HG03097 (cell line): ENCODE measurements around the gene NISCH.

Experiments
- ATAC-seq: cut with Tn5 transposase; IDR thresholded peaks from one replicate; pipeline ENCODE4 v1.9.1; 2021; ENCODE audit not compliant: unreplicated experiment, low FRiP score

NISCH gene

DNA sequence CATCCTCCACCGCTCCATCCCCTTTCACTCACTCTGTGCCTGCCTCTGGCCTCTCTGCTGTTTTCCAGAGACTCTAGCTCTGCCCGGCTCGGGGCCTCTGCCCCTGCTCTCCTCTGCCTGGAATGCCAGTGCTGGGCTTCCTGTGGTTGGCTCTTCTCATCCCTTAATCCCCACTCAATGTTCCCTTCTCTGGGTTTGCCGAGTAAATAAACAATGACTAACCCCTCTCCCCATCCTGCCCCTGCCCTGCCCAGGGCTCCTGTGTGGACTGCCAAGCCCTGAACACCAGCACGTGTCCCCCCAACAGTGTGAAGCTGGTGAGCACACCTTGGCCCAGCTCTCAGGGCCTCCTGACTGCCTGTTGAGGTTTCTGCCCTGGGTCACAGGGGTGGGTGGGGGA, 52.0 kb downstream of the NISCH start:
- no peak for ATAC-seq

DNA sequence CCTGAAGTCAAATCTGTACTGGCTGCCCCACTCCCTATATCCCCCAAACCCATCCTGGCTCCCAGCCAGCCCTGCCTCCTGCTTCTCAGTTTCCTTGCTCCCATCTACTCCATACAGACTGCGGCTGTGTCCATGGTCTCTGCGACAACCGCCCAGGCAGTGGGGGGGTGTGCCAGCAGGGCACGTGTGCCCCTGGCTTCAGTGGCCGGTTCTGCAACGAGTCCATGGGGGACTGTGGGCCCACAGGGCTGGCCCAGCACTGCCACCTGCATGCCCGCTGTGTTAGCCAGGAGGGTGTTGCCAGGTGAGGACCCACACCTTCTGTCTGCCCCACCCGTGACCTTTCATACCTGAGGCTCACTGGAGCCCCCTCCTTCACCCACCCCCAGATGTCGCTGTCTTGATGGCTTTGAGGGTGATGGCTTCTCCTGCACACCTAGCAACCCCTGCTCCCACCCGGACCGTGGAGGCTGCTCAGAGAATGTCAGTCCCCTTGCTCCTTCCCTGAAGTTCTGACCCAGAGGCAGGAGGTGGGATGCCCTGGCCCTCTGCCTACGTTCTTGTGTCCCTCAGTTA, 54.4 kb downstream of the NISCH start:
- no peak for ATAC-seq

DNA sequence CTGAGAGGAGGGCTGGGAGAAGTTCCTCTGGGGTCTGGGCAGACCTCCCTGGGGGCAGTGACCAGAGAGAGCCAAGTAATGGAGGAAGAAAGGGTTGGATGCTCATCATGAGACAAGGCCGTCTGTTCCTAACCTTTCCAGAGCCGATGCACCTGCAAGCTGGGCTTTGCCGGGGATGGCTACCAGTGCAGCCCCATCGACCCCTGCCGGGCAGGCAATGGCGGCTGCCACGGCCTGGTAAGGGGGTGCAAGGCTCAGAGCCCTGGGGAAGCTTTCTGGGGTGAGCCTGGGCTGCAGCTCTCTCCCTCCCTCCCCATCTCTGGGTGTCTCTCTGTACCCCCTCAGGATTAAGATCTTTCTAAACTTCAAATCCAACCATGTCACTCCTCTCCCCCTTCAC, 56.1 kb downstream of the NISCH start:
- no peak for ATAC-seq

DNA sequence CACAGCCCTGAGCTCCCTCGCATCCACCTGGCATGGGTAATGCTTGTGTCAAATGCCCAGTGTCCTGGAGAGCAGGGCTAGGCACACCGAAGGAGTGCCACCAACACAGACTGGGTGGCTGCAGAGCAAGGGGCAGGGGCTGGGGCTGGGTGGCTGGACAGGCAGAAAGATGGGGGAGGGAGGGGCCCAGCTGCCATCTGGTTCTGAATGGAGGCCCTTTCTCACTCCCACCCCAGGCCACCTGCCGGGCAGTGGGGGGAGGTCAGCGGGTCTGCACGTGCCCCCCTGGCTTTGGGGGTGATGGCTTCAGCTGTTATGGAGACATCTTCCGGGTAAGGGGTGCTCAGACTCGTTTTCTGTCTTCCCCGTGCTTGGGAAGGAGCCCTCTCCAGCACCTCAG, 56.7 kb downstream of the NISCH start:
- ATAC-seq, result no peak

DNA sequence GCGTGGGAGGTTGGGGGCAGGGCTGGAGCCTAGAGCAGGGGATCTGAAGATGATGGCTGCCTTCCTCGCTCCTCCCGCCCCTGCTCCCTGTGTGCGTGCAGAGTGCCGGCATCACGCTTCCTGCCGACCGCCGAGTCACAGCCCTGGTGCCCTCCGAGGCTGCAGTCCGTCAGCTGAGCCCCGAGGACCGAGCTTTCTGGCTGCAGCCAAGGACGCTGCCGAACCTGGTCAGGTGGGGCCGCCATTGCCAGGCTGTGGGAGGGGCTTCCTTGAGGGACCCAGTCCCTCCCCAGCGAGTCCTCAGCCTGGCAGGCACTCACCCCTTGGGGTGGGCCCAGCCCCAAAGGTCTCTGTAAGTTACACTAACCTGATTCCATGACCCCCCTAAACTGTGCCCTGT, 57.3 kb downstream of the NISCH start:
- no peak for ATAC-seq

DNA sequence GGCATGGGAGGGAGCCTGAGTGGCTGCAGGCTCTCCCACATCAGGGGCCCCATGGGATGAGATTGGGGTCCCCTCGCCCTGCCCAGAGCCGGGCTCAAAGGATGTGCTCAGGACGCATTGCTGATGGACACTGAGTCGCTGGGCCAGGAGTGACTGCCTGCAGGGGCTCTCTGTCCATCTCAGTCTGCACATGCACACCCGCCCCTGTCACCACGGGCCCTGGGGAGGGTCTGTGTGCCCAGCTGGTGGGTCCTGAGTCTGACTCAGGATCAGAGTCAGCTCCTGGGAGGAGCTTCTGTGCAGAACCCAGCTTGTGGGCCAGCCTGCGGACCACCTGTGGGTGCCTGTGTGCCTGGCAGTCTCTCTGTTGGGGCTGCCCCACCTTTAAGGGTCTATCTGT, 57.9 kb downstream of the NISCH start:
- ATAC-seq, result no peak

DNA sequence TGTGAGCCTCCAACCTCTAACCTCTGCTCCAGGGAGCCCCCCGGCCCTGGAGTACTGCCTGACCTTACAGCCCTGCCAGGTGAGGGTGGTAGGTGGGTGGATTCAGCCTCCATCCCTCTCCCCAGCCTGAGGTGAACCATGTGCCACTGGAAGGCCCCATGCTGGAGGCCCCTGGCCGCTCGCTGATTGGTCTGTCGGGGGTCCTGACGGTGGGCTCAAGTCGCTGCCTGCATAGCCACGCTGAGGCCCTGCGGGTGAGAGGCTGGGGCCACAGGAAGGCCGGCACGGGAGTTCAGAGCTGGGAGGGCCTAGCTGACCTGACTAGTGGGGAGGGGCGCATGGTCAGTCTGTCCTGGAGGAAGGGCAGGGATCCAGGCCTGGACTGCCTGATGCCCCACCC, 59.2 kb downstream of the NISCH start:
- no peak for ATAC-seq

DNA sequence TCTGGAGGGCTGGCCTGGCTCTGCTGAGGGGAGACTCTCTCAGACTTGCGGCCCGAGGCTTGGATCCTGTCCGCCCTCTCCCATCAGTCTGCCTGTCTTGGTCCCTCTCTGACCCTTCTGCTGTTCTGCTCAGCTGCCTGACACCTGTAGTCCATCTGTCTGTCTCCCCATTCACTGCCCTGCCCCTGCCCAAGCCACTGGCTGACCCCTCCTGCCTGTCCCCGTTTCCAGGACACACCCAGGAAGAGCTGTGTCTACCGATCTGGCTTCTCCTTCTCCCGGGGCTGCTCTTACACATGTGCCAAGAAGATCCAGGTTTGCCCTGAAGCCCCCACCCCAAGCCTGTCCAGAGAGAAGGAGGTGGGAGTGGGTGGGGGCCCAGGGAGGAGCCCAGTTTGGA, 59.8 kb downstream of the NISCH start:
- ATAC-seq, result no peak

DNA sequence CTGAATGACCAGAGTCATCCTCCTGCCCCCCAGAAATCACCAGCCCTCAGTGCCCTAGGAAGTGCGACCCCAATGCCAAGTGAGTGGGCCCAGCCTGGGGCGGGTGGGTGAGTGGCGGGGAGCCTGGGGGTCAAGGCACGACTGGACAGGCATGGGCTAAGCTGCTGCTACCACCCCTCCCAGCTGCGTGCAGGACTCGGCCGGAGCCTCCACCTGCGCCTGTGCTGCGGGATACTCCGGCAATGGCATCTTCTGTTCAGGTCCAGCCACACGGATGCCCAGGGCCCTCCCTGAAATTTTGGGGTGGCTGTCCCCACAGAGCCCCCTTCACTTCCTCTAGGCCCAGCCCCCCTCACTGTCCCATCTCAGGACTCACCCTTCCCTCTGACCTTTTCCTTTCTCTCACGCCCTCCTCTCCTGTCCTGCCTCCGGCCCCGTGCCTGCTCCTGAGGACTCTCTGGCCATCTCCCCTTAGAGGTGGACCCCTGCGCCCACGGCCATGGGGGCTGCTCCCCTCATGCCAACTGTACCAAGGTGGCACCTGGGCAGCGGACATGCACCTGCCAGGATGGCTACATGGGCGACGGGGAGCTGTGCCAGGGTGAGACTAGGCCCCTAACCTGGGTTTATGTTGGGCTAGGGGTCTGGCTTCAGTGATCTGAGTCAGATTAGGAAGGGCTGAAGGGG, 61.2 kb downstream of the NISCH start:
- ATAC-seq, result no peak

DNA sequence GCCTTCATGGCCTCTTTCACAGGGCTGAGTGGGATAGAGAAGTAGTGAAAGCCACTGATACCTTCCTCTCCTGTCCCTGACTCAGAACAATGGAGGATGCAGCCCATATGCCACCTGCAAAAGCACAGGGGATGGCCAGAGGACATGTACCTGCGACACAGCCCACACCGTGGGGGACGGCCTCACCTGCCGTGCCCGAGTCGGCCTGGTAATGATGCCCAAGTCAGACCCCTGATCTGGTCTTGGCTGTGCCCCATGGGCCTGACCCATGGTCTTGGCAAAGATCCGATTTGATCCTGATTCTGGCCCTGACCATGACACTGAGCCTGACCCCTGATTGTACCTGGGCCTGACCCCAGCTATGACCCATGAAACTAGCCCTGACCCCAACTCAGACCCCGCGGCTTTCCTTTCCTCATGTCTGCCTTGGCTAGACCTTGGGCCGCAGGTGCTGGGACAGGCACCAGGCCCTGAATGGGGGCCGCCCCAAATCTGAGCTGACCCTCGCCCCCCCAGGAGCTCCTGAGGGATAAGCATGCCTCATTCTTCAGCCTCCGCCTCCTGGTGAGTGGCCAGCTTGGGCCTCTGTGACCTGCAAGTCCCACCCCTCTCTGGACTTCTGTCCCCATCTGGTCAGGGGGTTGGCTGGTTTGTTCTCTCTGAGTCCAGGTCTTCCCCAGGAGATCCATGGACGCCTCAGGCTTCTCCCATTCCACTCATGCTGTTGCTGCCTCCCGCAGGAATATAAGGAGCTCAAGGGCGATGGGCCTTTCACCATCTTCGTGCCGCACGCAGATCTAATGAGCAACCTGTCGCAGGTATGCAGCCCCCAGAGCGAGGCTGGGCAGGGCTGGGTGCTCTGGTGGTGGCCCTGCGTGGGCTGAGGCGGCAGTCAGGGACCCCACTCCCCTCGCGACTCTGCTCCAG, 62.7 kb downstream of the NISCH start:
- no peak for ATAC-seq

DNA sequence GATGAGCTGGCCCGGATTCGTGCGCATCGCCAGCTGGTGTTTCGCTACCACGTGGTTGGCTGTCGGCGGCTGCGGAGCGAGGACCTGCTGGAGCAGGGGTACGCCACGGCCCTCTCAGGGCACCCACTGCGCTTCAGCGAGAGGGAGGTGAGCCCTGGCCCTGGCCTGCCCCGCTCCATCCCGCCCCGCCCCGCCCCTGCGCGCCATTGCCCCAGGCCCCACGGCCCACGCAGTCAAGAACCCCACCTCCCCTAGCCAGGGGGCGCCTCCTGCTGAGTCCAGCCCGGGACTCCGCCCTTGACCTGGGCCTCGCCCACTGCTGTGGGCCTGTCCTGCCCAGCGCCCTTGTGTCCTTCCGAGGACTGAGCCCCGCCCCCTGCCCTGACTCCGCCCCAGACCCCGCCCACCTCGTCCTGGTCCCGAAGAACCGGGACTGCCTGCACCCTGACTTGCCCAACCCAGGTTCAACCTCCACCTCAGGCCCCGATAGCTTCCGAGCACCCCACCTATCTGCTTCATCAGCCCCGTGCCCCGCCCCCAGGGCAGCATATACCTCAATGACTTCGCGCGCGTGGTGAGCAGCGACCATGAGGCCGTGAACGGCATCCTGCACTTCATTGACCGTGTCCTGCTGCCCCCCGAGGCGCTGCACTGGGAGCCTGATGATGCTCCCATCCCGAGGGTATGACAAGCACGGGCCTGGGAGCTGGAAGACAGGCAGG, 63.5 kb downstream of the NISCH start:
- no peak for ATAC-seq

DNA sequence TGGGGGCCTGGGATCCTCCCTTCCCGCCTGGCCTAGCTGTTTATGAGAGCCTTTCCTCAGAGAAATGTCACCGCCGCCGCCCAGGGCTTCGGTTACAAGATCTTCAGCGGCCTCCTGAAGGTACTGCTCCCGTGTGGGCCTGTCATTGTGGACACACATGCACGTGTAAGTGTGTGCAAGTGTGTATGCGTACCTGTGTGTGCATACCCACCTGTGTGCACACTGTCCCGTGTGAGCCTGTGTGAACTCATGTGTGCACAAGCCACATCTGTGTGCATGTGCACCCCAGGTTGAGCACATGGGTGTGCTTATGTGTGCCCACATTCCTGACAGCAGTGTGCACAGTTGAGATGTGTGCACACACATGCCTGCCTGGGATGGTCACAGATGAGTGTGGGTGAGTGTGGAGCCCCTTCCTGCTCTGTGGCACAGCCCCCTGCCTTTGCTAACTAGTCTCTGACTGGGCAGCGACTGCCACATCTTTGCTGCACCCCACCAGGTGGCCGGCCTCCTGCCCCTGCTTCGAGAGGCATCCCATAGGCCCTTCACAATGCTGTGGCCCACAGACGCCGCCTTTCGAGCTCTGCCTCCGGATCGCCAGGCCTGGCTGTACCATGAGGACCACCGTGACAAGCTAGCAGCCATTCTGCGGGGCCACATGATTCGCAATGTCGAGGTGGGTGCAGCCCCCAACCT, 64.2 kb downstream of the NISCH start:
- ATAC-seq, result no peak

DNA sequence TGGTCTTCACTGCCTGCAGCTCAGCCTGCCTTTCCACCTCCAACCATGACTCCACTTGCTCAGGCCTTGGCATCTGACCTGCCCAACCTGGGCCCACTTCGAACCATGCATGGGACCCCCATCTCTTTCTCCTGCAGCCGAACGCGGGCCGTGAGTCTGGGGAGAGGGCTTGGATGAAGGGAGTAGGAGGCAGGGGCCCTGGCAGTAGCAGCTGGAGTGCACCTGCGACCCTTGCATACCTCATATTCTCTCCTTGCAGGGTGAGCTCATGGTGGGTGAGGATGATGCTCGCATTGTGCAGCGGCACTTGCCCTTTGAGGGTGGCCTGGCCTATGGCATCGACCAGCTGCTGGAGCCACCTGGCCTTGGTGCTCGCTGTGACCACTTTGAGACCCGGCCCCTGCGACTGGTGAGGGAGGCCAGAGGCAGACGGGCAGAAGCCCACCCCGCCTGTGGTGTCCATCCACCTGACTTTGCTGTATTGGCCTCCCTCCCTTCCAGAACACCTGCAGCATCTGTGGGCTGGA, 64.8 kb downstream of the NISCH start:
- no peak for ATAC-seq

DNA sequence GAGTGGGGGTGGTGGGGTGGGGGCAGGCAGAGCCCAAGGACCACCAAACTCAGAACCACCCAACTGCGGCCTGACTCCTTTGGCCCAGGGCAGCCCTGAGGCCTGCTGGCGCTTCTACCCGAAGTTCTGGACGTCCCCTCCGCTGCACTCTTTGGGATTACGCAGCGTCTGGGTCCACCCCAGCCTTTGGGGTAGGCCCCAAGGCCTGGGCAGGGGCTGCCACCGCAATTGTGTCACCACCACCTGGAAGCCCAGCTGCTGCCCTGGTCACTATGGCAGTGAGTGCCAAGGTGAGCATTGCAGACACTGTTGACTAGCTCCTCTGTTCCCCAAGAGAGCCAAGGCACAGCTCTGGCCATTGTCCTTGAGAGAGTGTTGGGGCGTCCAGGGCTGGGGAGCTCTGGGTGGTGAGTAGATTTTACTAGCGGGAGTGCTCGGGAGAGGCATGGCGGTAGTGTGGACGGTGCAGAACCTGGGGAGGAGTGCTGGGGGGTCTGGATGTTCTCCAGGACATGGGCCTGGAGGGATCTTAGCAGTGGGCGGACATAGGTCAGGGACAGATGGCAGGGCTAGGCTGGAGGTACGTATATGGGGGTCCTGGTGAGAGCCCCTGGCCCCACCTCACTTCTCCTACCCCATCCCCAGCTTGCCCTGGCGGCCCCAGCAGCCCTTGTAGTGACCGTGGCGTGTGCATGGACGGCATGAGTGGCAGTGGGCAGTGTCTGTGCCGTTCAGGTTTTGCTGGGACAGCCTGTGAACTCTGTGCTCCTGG, 65.5 kb downstream of the NISCH start:
- ATAC-seq, result no peak

DNA sequence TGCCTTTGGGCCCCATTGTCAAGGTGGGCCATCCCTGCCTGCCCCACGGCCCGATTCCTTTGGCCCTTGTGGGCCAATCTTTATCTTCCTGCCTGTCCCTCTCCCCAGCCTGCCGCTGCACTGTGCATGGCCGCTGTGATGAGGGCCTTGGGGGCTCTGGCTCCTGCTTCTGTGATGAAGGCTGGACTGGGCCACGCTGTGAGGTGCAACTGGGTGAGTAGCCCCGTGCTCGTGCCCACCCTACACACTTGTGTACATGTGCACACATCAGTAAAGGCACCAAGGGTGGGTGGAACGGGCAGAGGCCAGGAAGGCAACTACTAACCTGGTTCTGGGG, 66.1 kb downstream of the NISCH start:
- ATAC-seq, result no peak

DNA sequence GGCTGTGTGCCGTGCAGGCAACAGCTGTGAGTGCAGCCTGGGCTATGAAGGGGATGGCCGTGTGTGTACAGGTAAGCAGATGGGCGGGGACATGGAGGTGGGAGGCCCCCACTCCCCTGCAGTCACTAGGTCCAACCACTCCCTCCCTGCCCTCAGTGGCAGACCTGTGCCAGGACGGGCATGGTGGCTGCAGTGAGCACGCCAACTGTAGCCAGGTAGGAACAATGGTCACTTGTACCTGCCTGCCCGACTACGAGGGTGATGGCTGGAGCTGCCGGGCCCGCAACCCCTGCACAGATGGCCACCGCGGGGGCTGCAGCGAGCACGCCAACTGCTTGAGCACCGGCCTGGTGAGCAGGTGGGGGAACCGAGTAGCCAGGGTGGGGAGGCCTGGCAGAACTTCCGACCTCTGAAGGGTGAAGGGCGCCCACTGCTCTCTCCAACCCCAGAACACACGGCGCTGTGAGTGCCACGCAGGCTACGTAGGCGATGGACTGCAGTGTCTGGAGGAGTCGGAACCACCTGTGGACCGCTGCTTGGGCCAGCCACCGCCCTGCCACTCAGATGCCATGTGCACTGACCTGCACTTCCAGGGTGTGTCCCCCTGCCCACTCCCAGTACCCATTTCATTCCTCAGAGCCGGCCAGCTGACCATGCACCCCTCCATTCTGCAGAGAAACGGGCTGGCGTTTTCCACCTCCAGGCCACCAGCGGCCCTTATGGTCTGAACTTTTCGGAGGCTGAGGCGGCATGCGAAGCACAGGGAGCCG, 66.7 kb downstream of the NISCH start:
- no peak for ATAC-seq

DNA sequence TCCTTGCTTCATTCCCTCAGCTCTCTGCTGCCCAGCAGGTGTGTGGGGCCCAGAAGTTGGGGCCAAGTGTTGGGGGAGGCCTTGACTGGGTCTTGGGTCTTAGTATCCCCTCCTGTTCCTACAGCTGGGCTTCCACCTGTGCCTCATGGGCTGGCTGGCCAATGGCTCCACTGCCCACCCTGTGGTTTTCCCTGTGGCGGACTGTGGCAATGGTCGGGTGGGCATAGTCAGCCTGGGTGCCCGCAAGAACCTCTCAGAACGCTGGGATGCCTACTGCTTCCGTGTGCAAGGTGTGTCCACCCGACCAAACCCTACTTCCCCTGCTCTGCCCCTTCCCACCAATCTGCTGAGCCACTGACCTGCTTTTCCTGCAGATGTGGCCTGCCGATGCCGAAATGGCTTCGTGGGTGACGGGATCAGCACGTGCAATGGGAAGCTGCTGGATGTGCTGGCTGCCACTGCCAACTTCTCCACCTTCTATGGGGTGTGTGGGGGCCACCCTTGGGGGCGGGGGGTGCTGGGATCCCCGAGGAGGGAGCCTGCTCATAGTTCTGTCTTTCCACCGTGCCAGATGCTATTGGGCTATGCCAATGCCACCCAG, 67.3 kb downstream of the NISCH start:
- no peak for ATAC-seq
